ENCODE results near the gene FAM221B.

The FAM221B gene

GRCh38 chr9:35790025-35790384 lies 38.5 kb downstream of the FAM221B start:
- DNase-seq = no peak

GRCh38 chr9:35789541-35789940 lies 39.0 kb downstream of the FAM221B start:
- no peak for DNase-seq

GRCh38 chr9:35783418-35783817 lies 45.1 kb downstream of the FAM221B start:
- no peak for DNase-seq

GRCh38 chr9:35781066-35781465 lies 47.5 kb downstream of the FAM221B start:
- no peak for DNase-seq

GRCh38 chr9:35778496-35778895 lies 50.0 kb downstream of the FAM221B start:
- no peak for DNase-seq

GRCh38 chr9:35776018-35776417 lies 52.5 kb downstream of the FAM221B start:
- no peak for DNase-seq

- no peak for DNase-seq
Measured at GRCh38 chr9:35774907-35775635, 53.5 kb downstream of the FAM221B start.

- no peak for DNase-seq
Measured at GRCh38 chr9:35771943-35772342, 56.6 kb downstream of the FAM221B start.

GRCh38 chr9:35771534-35771933 lies 57.0 kb downstream of the FAM221B start:
- no peak for DNase-seq

GRCh38 chr9:35771075-35771433 lies 57.5 kb downstream of the FAM221B start:
- DNase-seq = no peak

GRCh38 chr9:35769763-35770162 lies 58.8 kb downstream of the FAM221B start:
- no peak for DNase-seq

GRCh38 chr9:35767458-35767857 lies 61.1 kb downstream of the FAM221B start:
- DNase-seq = no peak

GRCh38 chr9:35766997-35767396 lies 61.5 kb downstream of the FAM221B start:
- DNase-seq = no peak

All from activated T-cell treated with anti-CD3 and anti-CD28 coated beads, Interleukin-2, amount 50 U/mL, for 48 hours (primary cell).